ENCODE measurements around the gene FRG1.
"Not testable (repeated sequence)": the region's sequence is repeated elsewhere in the genome, so short reads cannot be mapped to it uniquely, and the experiment has no call there.

The FRG1 gene

GRCh38 chr4:189921058-189921457 is 19.6 kb upstream of the FRG1 start:
- TF ChIP-seq, protein P1, sequence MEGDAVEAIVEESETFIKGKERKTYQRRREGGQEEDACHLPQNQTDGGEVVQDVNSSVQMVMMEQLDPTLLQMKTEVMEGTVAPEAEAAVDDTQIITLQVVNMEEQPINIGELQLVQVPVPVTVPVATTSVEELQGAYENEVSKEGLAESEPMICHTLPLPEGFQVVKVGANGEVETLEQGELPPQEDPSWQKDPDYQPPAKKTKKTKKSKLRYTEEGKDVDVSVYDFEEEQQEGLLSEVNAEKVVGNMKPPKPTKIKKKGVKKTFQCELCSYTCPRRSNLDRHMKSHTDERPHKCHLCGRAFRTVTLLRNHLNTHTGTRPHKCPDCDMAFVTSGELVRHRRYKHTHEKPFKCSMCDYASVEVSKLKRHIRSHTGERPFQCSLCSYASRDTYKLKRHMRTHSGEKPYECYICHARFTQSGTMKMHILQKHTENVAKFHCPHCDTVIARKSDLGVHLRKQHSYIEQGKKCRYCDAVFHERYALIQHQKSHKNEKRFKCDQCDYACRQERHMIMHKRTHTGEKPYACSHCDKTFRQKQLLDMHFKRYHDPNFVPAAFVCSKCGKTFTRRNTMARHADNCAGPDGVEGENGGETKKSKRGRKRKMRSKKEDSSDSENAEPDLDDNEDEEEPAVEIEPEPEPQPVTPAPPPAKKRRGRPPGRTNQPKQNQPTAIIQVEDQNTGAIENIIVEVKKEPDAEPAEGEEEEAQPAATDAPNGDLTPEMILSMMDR (IDR thresholded peaks at IDR 0.05; ENCODE audit: low read depth, low read length): no peak
- TF ChIP-seq POLR2A (IDR thresholded peaks at IDR 0.05; ENCODE audit: extremely low read depth, insufficient read length) (no peak), MYC (IDR thresholded peaks at IDR 0.05; ENCODE audit: low read depth, low read length) (no peak)
- TF ChIP-seq, protein P2, sequence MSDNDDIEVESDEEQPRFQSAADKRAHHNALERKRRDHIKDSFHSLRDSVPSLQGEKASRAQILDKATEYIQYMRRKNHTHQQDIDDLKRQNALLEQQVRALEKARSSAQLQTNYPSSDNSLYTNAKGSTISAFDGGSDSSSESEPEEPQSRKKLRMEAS (IDR thresholded peaks at IDR 0.05; ENCODE audit: low read depth, low read length): no peak
- H3K4me3 ChIP-seq (ENCODE audit: low read depth, low read length): no peak overlapping the region
- no peak for DNase-seq (ENCODE audit: low read depth)

- not testable (repeated sequence) for DNase-seq (ENCODE audit: low read depth); H3K4me3 ChIP-seq (ENCODE audit: low read depth, low read length)
Measured at GRCh38 chr4:189926742-189927141, 13.9 kb upstream of the FRG1 start.

DNA sequence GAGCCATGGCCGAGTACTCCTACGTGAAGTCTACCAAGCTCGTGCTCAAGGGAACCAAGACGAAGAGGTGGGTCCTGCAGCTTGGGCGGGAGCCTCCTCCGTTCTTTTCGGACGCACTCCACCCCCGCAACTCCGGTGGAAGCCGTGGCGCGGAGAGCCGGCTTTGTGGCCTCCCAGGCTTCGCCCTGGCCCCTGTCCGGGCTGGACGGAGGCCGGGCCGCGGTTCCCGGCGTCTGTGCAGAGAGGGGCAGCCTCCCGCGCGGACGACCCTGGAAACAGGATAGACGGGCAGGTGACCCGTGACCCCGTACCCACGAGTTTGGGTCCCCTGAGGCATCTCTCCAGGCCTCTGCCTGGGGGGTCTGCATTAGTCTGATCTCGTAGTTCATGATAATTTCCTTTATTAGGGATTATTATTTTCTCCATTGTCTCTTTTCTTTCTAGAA is 356 bp downstream of the FRG1 start:
- TF ChIP-seq MYC (IDR thresholded peaks at IDR 0.05; ENCODE audit: low read depth, low read length) (no peak), POLR2A (IDR thresholded peaks at IDR 0.05; ENCODE audit: extremely low read depth, insufficient read length) (no peak)
- TF ChIP-seq, protein P2 (IDR thresholded peaks at IDR 0.05; ENCODE audit: low read depth, low read length): no peak
- TF ChIP-seq, protein P1 (IDR thresholded peaks at IDR 0.05; ENCODE audit: low read depth, low read length): no peak
- DNase-seq (ENCODE audit: low read depth): no peak
- H3K4me3 ChIP-seq (ENCODE audit: low read depth, low read length): peak overlapping the region; percentile 91

GRCh38 chr4:189942412-189942811 is 1.7 kb downstream of the FRG1 start:
- DNase-seq (ENCODE audit: low read depth): peak; percentile 49
- H3K4me3 ChIP-seq (ENCODE audit: low read depth, low read length): peak overlapping the region; percentile 91

DNA sequence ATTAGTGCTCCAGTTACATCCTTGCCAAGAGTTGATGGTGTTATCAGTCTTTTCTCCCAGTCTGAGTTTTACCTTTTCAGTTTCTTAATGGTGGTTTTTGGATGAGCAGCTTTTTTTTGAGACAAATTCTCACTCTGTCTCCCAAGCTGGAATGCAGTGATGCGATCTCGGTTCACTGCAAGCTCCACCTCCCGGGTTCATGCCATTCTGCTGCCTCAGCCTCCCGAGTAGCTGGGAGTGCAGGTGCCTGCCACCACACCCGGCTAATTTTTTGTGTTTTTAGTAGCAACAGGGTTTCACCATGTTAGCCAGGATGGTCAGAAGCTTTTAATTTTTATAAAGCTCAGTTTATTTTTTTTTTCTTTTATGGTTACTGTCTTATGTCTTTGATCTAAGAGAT is 3.4 kb downstream of the FRG1 start:
- DNase-seq (ENCODE audit: low read depth); H3K4me3 ChIP-seq (ENCODE audit: low read depth, low read length): not testable (repeated sequence)

GRCh38 chr4:189946906-189947305 is 6.2 kb downstream of the FRG1 start:
- H3K4me3 ChIP-seq (ENCODE audit: low read depth, low read length); DNase-seq (ENCODE audit: low read depth): not testable (repeated sequence)

DNA sequence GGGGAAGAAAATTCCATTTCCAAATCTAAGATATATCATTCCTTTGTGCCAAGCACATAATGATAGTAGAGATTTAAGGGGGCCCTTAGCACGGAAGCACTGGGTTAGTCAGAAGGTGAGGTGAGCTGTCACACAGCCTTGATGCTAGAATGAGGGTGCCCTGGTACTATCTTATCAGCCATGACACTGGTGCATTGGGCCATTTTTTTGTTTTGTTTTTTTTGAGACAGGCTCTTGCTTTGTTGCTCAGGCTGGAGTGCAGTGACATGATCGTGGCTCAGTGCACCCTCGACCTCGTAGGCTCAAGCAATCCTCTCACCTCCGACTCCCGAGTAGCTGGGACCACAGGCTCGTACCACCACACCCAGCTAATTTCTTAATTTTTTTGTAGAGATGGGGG is 7.8 kb downstream of the FRG1 start:
- H3K4me3 ChIP-seq (ENCODE audit: low read depth, low read length); DNase-seq (ENCODE audit: low read depth): not testable (repeated sequence)

GRCh38 chr4:189969291-189969690 is 28.6 kb downstream of the FRG1 start:
- not testable (repeated sequence) for H3K4me3 ChIP-seq (ENCODE audit: low read depth, low read length); DNase-seq (ENCODE audit: low read depth)

- DNase-seq (ENCODE audit: low read depth): no peak
- TF ChIP-seq, protein P1 (IDR thresholded peaks at IDR 0.05; ENCODE audit: low read depth, low read length): no peak
- TF ChIP-seq MYC (IDR thresholded peaks at IDR 0.05; ENCODE audit: low read depth, low read length): no peak
- TF ChIP-seq, protein P2 (IDR thresholded peaks at IDR 0.05; ENCODE audit: low read depth, low read length): no peak
- TF ChIP-seq POLR2A (IDR thresholded peaks at IDR 0.05; ENCODE audit: extremely low read depth, insufficient read length): no peak
- H3K4me3 ChIP-seq (ENCODE audit: low read depth, low read length): no peak overlapping the region
Measured at GRCh38 chr4:189973646-189974045, 33.0 kb downstream of the FRG1 start.

DNA sequence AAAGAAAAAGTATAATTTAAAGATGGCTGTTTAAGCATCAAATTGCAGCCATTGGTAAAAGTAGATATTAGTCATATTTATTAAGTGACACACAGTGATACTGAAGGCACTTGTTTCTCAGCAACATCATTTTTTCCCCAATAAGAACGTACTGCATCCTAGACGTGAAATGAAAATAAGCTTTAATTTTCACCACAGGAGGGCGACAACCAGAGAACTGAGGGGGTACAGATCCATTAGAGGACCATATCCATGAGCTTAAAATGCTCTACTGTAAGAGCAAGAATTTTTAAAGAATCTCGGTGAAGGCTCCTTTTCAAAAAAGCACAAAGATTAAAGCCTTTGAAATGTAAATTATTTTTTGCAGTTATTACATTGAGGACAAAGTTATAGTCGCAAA is 33.4 kb downstream of the FRG1 start:
- DNase-seq (ENCODE audit: low read depth): peak; percentile 46
- no peak overlapping the region for H3K4me3 ChIP-seq (ENCODE audit: low read depth, low read length)
- TF ChIP-seq, protein P2 (IDR thresholded peaks at IDR 0.05; ENCODE audit: low read depth, low read length): no peak
- TF ChIP-seq, protein P1 (IDR thresholded peaks at IDR 0.05; ENCODE audit: low read depth, low read length): peak; percentile 29
